ENCODE data around the gene RAB22A.

DNA sequence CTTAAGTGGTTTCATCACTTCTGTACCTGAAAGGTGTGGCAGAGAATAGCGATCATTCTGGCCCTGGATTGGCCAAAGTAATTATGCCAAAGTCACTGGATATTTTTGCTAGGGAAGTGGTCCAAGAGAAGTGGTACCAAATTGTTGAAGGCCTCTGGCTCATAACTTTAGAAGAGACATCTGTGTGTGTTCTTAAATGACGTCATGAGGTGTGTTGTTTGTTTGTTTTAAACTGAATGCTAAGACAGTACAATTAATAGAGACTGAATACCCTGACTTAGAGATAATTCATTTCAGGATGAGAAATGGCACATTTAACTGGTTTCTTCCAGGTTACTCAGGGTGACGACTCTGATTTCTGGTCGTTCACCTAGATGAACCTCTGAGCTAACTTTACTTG lies 82.8 kb downstream of the RAB22A start:
- no peak for TF ChIP-seq CTCF (IDR thresholded peaks at IDR 0.05)
- TF ChIP-seq POLR2A (IDR thresholded peaks at IDR 0.05), result no peak
